Ishikawa (cell line): ENCODE measurements around the gene ZCCHC14.

Experiments used
- CEBPB ChIP-seq: IDR thresholded peaks from 2 replicates; pipeline ENCODE4 v1.6.1; 2012
- CREB1 ChIP-seq: IDR thresholded peaks from 2 replicates; pipeline ENCODE4 v1.6.1; 2012; ENCODE audit warnings: low read depth
- EGR1 ChIP-seq: IDR thresholded peaks from 2 replicates; pipeline ENCODE4 v1.6.1; 2012
- EP300 ChIP-seq: IDR thresholded peaks from 2 replicates; pipeline ENCODE4 v1.6.1; 2012; ENCODE audit warnings: borderline replicate concordance
- FOXM1 ChIP-seq: IDR thresholded peaks from 2 replicates; pipeline ENCODE4 v1.6.1; 2012; ENCODE audit warnings: low read depth, borderline replicate concordance
- MAX ChIP-seq: IDR thresholded peaks from 2 replicates; pipeline ENCODE4 v1.6.1; 2012
- NFIC ChIP-seq: IDR thresholded peaks from 2 replicates; pipeline ENCODE4 v1.6.1; 2012
- RAD21 ChIP-seq: IDR thresholded peaks from 2 replicates; pipeline ENCODE4 v1.6.1; 2012; ENCODE audit warnings: low read depth
- REST ChIP-seq: IDR thresholded peaks from 2 replicates; pipeline ENCODE4 v1.6.1; 2012; ENCODE audit warnings: low read depth, mild to moderate bottlenecking
- TAF1 ChIP-seq: IDR thresholded peaks from 2 replicates; pipeline ENCODE4 v1.6.1; 2012; ENCODE audit warnings: low read depth, mild to moderate bottlenecking
- TCF12 ChIP-seq: IDR thresholded peaks from 2 replicates; pipeline ENCODE4 v1.6.1; 2012; ENCODE audit warnings: low read depth
- TEAD4 ChIP-seq: IDR thresholded peaks from 2 replicates; pipeline ENCODE4 v1.6.1; 2012
- USF1 ChIP-seq: IDR thresholded peaks from 2 replicates; pipeline ENCODE4 v1.6.1; 2012
- YY1 ChIP-seq: IDR thresholded peaks from 2 replicates; pipeline ENCODE4 v1.6.1; 2012; ENCODE audit warnings: low read depth
- ZBTB7A ChIP-seq: IDR thresholded peaks from 2 replicates; pipeline ENCODE4 v1.6.1; 2012; ENCODE audit warnings: low read depth

ZCCHC14 gene

GRCh38 chr16:87499189-87499486 is 6.3 kb upstream of the ZCCHC14 start:
- TF ChIP-seq MAX (no peak), CREB1 (no peak)

GRCh38 chr16:87498324-87499188 is 5.7 kb upstream of the ZCCHC14 start:
- no peak for TF ChIP-seq TAF1
- TF ChIP-seq TCF12, result no peak
- no peak for TF ChIP-seq REST
- TF ChIP-seq NFIC, result no peak
- no peak for TF ChIP-seq FOXM1
- no peak for TF ChIP-seq EGR1
- TF ChIP-seq ZBTB7A, result no peak
- no peak for TF ChIP-seq USF1
- no peak for TF ChIP-seq EP300
- TF ChIP-seq TEAD4, result no peak
- TF ChIP-seq RAD21, result no peak
- no peak for TF ChIP-seq CREB1

- no peak for TF ChIP-seq EGR1
These were observed 3.6 kb upstream of the ZCCHC14 start for GRCh38 chr16:87496447-87496801.

GRCh38 chr16:87495578-87496446 is 3.0 kb upstream of the ZCCHC14 start:
- TF ChIP-seq YY1 (no peak), TCF12 (no peak), USF1 (no peak), FOXM1 (no peak), CEBPB (no peak), CREB1 (no peak), EP300 (no peak)

GRCh38 chr16:87493608-87494280 is 920 bp upstream of the ZCCHC14 start:
- TF ChIP-seq TAF1, result no peak
- no peak for TF ChIP-seq RAD21
- TF ChIP-seq NFIC, result no peak
- TF ChIP-seq TCF12, result no peak
- TF ChIP-seq CEBPB, result no peak
- peak; percentile 77 for TF ChIP-seq REST
- TF ChIP-seq FOXM1, result no peak

GRCh38 chr16:87492291-87492630 is 563 bp downstream of the ZCCHC14 start:
- TF ChIP-seq FOXM1 (no peak), ZBTB7A (no peak), NFIC (no peak), TCF12 (no peak), CREB1 (no peak), USF1 (no peak), EP300 (no peak), REST (no peak), CEBPB (no peak), EGR1 (no peak), MAX (no peak)
